ENCODE results near the gene EFCAB11. TPM values are rescaled to one million over a fixed set of nuclear protein-coding genes. Genes with fewer than 3 reads are reported as not detected.

Gene EFCAB11
- polyA plus RNA-seq, 3 donors = 2.0 to 4.3 (median 2.1) TPM

DNA sequence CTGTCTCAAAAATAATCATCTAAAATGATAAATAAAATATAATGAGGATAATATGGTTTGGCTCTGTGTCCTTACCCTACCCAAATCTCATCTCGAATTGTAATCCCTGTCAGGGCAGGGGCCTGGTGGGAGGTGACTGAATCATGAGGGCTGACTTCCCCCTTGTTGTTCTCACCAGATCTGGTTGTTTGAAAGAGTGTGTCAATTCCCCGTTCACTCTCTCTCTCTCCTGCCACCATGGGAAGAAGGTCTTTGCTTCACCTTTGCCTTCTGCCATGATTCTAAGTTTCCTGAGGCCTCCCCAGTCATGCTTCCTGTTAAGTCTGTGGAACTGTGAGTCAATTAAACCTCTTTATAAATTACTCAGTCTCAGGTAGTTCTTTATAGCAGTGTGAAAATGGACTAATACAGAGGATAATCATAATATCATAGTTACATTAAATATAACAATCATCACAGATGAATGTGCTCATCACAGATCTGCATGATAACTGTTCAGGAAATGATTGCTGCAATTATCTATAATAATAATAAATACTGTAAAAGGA lies 12.6 kb downstream of the EFCAB11 start:
- Mint-ChIP-seq H3K27ac (no peak overlapping the region), H3K4me3 (no peak overlapping the region), H3K36me3 (peaks cover 0 to 14% of the 10 kb centered on the region in 2 donors), H3K27me3 (ENCODE audit: low read depth in 3 of 3) (peaks cover 0 to 2% (median 0%) of the 10 kb centered on the region in 3 donors), H3K4me1 (no peaks in the 10 kb centered on the region), H3K9me3 (peaks cover 0 to 3% (median 0%) of the 10 kb centered on the region in 7 donors)
- H3K9me3 ChIP-seq (replicated peaks in 1 of 2; ENCODE audit: control insufficient read depth in 1 of 2, insufficient read depth in 1 of 2, low read length in 2 of 2) = no peaks in the 10 kb centered on the region
- no peak for DNase-seq
- no peaks in the 10 kb centered on the region for H3K79me2 ChIP-seq (ENCODE audit: insufficient read depth, low read length)
- no peaks in the 10 kb centered on the region for H4K20me1 ChIP-seq (ENCODE audit: insufficient read depth, low read length)
- H3K4me2 ChIP-seq (replicated peaks; ENCODE audit: extremely low read depth, low read length, poor library complexity, severe bottlenecking) = no peak overlapping the region
- intact Hi-C loops (cut with micrococcal nuclease) = no loop called here
- no peak overlapping the region for H2AFZ ChIP-seq (ENCODE audit: insufficient read depth, low read depth, low read length, poor library complexity, severe bottlenecking)
- no peak overlapping the region for H3K27ac ChIP-seq (ENCODE audit: low read depth in 1 of 2, low read length in 2 of 2)
- TF ChIP-seq, protein P1, sequence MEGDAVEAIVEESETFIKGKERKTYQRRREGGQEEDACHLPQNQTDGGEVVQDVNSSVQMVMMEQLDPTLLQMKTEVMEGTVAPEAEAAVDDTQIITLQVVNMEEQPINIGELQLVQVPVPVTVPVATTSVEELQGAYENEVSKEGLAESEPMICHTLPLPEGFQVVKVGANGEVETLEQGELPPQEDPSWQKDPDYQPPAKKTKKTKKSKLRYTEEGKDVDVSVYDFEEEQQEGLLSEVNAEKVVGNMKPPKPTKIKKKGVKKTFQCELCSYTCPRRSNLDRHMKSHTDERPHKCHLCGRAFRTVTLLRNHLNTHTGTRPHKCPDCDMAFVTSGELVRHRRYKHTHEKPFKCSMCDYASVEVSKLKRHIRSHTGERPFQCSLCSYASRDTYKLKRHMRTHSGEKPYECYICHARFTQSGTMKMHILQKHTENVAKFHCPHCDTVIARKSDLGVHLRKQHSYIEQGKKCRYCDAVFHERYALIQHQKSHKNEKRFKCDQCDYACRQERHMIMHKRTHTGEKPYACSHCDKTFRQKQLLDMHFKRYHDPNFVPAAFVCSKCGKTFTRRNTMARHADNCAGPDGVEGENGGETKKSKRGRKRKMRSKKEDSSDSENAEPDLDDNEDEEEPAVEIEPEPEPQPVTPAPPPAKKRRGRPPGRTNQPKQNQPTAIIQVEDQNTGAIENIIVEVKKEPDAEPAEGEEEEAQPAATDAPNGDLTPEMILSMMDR (IDR thresholded peaks at IDR 0.05) = no peak
- no peak overlapping the region for H3K9ac ChIP-seq (ENCODE audit: insufficient read depth, low read length, poor library complexity, severe bottlenecking)
- no peaks in the 10 kb centered on the region for H3K36me3 ChIP-seq (replicated peaks in 1 of 2; ENCODE audit: control insufficient read depth in 1 of 2, insufficient read depth in 2 of 2, low read length in 2 of 2)
- H3K4me3 ChIP-seq (replicated peaks in 1 of 3; ENCODE audit: low read depth in 2 of 3, low read length in 3 of 3) = no peak overlapping the region
- whole genome bisulfite sequencing (ENCODE audit: insufficient coverage) = no CpG with 5 or more reads among the region's 2 CpGs
- H3K4me1 ChIP-seq (ENCODE audit: control insufficient read depth in 1 of 2, insufficient read depth in 2 of 2, low read length in 2 of 2) = no peaks in the 10 kb centered on the region
- no peaks in the 10 kb centered on the region for H3K27me3 ChIP-seq (ENCODE audit: control insufficient read depth in 2 of 2, insufficient read depth in 2 of 2, low read length in 2 of 2)

DNA sequence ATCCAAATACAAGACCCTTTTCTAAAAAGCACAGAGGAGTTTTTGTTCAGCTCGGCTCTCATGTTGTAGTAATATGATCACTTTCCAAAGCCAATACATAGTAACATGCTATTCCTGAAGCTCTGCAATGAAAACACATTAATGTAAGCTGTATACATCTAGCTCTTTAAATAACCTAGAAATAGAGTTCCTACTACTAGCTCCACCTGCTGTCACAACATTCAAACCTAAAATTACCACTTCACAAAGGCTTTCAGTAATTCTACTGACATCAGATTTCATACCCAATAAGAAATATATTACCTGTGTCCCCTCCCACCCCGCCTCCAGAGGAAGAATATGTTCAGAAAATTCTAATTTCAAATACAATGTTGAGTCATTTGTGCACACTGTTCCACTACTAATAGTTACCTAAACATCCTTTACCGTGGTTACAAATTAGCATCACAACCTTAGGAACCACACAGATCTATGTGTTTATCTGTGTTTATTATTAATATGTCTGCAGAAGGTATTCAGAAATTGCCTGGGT lies 17.8 kb downstream of the EFCAB11 start:
- Histone ChIP-seq H3K36me3 (replicated peaks in 1 of 2; ENCODE audit: control insufficient read depth in 1 of 2, insufficient read depth in 2 of 2, low read length in 2 of 2) (peaks cover 4 to 11% of the 10 kb centered on the region in 2 donors), H2AFZ (ENCODE audit: insufficient read depth, low read depth, low read length, poor library complexity, severe bottlenecking) (no peak overlapping the region), H3K27me3 (ENCODE audit: control insufficient read depth in 2 of 2, insufficient read depth in 2 of 2, low read length in 2 of 2) (no peaks in the 10 kb centered on the region), H3K4me3 (replicated peaks in 1 of 3; ENCODE audit: low read depth in 2 of 3, low read length in 3 of 3) (no peak overlapping the region), H4K20me1 (ENCODE audit: insufficient read depth, low read length) (no peaks in the 10 kb centered on the region), H3K4me1 (ENCODE audit: control insufficient read depth in 1 of 2, insufficient read depth in 2 of 2, low read length in 2 of 2) (no peaks in the 10 kb centered on the region), H3K9me3 (replicated peaks in 1 of 2; ENCODE audit: control insufficient read depth in 1 of 2, insufficient read depth in 1 of 2, low read length in 2 of 2) (no peaks in the 10 kb centered on the region), H3K27ac (ENCODE audit: low read depth in 1 of 2, low read length in 2 of 2) (no peak overlapping the region), H3K4me2 (replicated peaks; ENCODE audit: extremely low read depth, low read length, poor library complexity, severe bottlenecking) (no peak overlapping the region), H3K79me2 (ENCODE audit: insufficient read depth, low read length) (no peaks in the 10 kb centered on the region), H3K9ac (ENCODE audit: insufficient read depth, low read length, poor library complexity, severe bottlenecking) (no peak overlapping the region)
- H3K27ac Mint-ChIP-seq = no peak overlapping the region
- DNase-seq = no peak
- H3K27me3 Mint-ChIP-seq (ENCODE audit: low read depth in 3 of 3) = peaks cover 0 to 2% (median 0%) of the 10 kb centered on the region in 3 donors
- intact Hi-C loops (cut with micrococcal nuclease) = loop anchor here in 1 of 2 donors (10.0 kb wide), 1 partner anchor 298 kb away; no protein-coding TSS in a partner anchor
- H3K36me3 Mint-ChIP-seq = peaks cover 6 to 7% of the 10 kb centered on the region in 2 donors
- no peak overlapping the region for H3K4me3 Mint-ChIP-seq
- TF ChIP-seq, protein P1 (IDR thresholded peaks at IDR 0.05) = no peak
- no peaks in the 10 kb centered on the region for H3K4me1 Mint-ChIP-seq
- WGBS (ENCODE audit: insufficient coverage) = no CpG with 5 or more reads among the region's 3 CpGs
- H3K9me3 Mint-ChIP-seq = no peaks in the 10 kb centered on the region
